A549 (cell line): ENCODE measurements around the gene SLC7A10. TPM values are rescaled to one million over a fixed set of nuclear protein-coding genes. Genes with fewer than 3 reads are reported as not detected.

ENCODE experiments used
- ATAC-seq, 2 experiments: fragments of 200-7000 bp in 1 of 2; fragments of >200 bp in 1 of 2; cut with Nextera tagmentation in 1 of 2; cut with Tn5 transposase in 1 of 2; 3 replicates each; pipeline versions ENCODE4 v1.8.0 to v1.9.1; 2018 to 2020; ENCODE audit warnings: mild to moderate bottlenecking in 1 of 2, moderate library complexity in 1 of 2
- CTCF ChIA-PET: fragments of 300-600 bp; sonication (Branson Sonifier 250); formaldehyde crosslinking; extraction: SDS; loops from one replicate; lab custom pipeline; 2021; ENCODE audit warnings: antibody characterized with exemption, inconsistent platforms; lab: Yijun Ruan, JAX
- POLR2A ChIA-PET: fragments of 350-600 bp; formaldehyde crosslinking; extraction: SDS; loops from one replicate; lab custom pipeline; 2021; ENCODE audit warnings: antibody characterized with exemption, inconsistent platforms; lab: Yijun Ruan, JAX
- DNase-seq, 2 experiments: peaks; one replicate each; pipeline versions ENCODE4 v3.0.0 to v3.0.0-alpha.2; 2011 to 2016; ENCODE audit warnings: low read depth in 1 of 2, low spot score in 1 of 2
- FAIRE-seq: peaks from 2 replicates; lab custom pipeline; 2011; peaks lifted over from hg19 to GRCh38; lab: Jason Lieb, UNC
- H3K27ac ChIP-seq, 2 experiments: fragments of >200 bp; sonication (Bioruptor Twin); formaldehyde crosslinking; 3 replicates each; pipeline ENCODE4 v1.5.1; 2016 to 2017
- H3K4me1 ChIP-seq: fragments of >200 bp; sonication (Bioruptor Twin); formaldehyde crosslinking; 3 replicates; pipeline ENCODE4 v1.6.1; 2016
- H3K4me2 ChIP-seq: fragments of >200 bp; sonication (Bioruptor Twin); formaldehyde crosslinking; 3 replicates; pipeline ENCODE4 v1.6.1; 2016
- H3K4me3 ChIP-seq: fragments of >200 bp; sonication (Bioruptor Twin); formaldehyde crosslinking; 3 replicates; pipeline ENCODE4 v1.5.1; 2016
- H3K9me3 ChIP-seq: fragments of >200 bp; sonication (Bioruptor Twin); formaldehyde crosslinking; 3 replicates; pipeline ENCODE4 v1.6.1; 2016
- CBX8 ChIP-seq: fragments of 200-600 bp; sonication (generic); IDR thresholded peaks from 2 replicates; pipeline ENCODE4 v1.6.1; 2016
- FOSL2 ChIP-seq, 2 experiments: fragments of 450-650 bp in 1 of 2; fragments of >200 bp in 1 of 2; sonication (Bioruptor Twin) in 1 of 2; formaldehyde crosslinking; IDR thresholded peaks; 2 replicates each; pipeline versions ENCODE4 v1.5.0 to v1.6.1; 2016 to 2020; ENCODE audit warnings: mild to moderate bottlenecking in 1 of 2, moderate library complexity in 1 of 2
- HDAC2 ChIP-seq: fragments of 200-600 bp; sonication (generic); IDR thresholded peaks from 2 replicates; pipeline ENCODE4 v1.6.1; 2016
- JUN ChIP-seq, 2 experiments: fragments of >200 bp; sonication (Bioruptor Twin); formaldehyde crosslinking; IDR thresholded peaks; 2 replicates in 1 of 2; 3 replicates in 1 of 2; pipeline ENCODE4 v1.6.1; 2016 to 2017
- KDM5A ChIP-seq: fragments of 200-600 bp; sonication (generic); IDR thresholded peaks from 2 replicates; pipeline ENCODE4 v1.6.1; 2016; ENCODE audit warnings: antibody characterized with exemption, mild to moderate bottlenecking
- MAFK ChIP-seq: fragments of 450-650 bp; IDR thresholded peaks from 2 replicates; pipeline ENCODE4 v1.6.1; 2014; ENCODE audit not compliant: partially characterized antibody
- MAX ChIP-seq: IDR thresholded peaks from 2 replicates; pipeline ENCODE4 v1.6.1; 2012
- MAZ ChIP-seq: fragments of 150-350 bp; IDR thresholded peaks from 2 replicates; pipeline ENCODE4 v1.6.1; 2014; ENCODE audit warnings: antibody characterized with exemption, low read depth, low read length, borderline replicate concordance
- NPAS2 ChIP-seq: fragments of 250-450 bp; sonication (Bioruptor Pico); IDR thresholded peaks from 2 replicates; pipeline ENCODE4 v1.8.0; 2022; ENCODE audit warnings: mild to moderate bottlenecking, moderate library complexity, borderline replicate concordance
- NR3C1 ChIP-seq: fragments of >200 bp; sonication (Bioruptor Twin); formaldehyde crosslinking; IDR thresholded peaks from 3 replicates; pipeline ENCODE4 v1.6.1; 2017
- RARB ChIP-seq: fragments of 250-450 bp; sonication (Bioruptor Pico); IDR thresholded peaks from 2 replicates; pipeline ENCODE4 v1.8.0; 2021; ENCODE audit warnings: mild to moderate bottlenecking, moderate library complexity
- RNF2 ChIP-seq: fragments of 200-600 bp; sonication (generic); IDR thresholded peaks from 2 replicates; pipeline ENCODE4 v1.6.1; 2016; ENCODE audit warnings: low read depth, mild to moderate bottlenecking, antibody characterized with exemption, moderate library complexity, borderline replicate concordance
- SMC3 ChIP-seq: fragments of >200 bp; sonication (Bioruptor Twin); formaldehyde crosslinking; IDR thresholded peaks from 3 replicates; pipeline ENCODE4 v1.6.1; 2018; ENCODE audit warnings: inconsistent platforms
- ZC3H11A ChIP-seq: fragments of 450-650 bp; IDR thresholded peaks from 2 replicates; pipeline ENCODE4 v1.6.1; 2014; ENCODE audit warnings: antibody characterized with exemption, mild to moderate bottlenecking
- ZFP36 ChIP-seq: fragments of 450-650 bp; IDR thresholded peaks from 2 replicates; pipeline ENCODE4 v1.6.1; 2014; ENCODE audit warnings: borderline replicate concordance; ENCODE audit not compliant: partially characterized antibody
- WGBS: methylation state at CpG from one replicate; pipeline ENCODE4 v1.1.6; 2017; ENCODE audit errors: missing lambda C conversion rate; 5-methylcytosine and 5-hydroxymethylcytosine counted together
- polyA plus RNA-seq, 4 experiments: library from polyadenylated mRNA; depleted of rRNA in 3 of 4; stranded (reverse); fragments of >200 nt; fragmentation: RNase III in 1 of 4; extraction: RNeasy Plus Mini Kit Qiagen cat#74134 plus additional on column Dnase treatment in 1 of 4; gene quantifications; 2 replicates in 3 of 4; 3 replicates in 1 of 4; pipeline ENCODE4 v1.2.3, GENCODE V29; 2011 to 2017
- TF ChIP-seq, protein P1 (sequence below): fragments of 200-600 bp; sonication (generic); IDR thresholded peaks from 2 replicates; pipeline ENCODE4 v1.6.1; 2016; ENCODE audit warnings: antibody characterized with exemption, mild to moderate bottlenecking, moderate library complexity
- TF ChIP-seq, protein P2 (sequence below): fragments of >200 bp; sonication (Bioruptor Twin); formaldehyde crosslinking; IDR thresholded peaks from 3 replicates; pipeline ENCODE4 v1.5.1; 2016

The SLC7A10 gene
- polyA plus RNA-seq, 2 of the 4 experiments (the other 2 are of a cell fraction), result 0.05 to 0.26 TPM

DNA sequence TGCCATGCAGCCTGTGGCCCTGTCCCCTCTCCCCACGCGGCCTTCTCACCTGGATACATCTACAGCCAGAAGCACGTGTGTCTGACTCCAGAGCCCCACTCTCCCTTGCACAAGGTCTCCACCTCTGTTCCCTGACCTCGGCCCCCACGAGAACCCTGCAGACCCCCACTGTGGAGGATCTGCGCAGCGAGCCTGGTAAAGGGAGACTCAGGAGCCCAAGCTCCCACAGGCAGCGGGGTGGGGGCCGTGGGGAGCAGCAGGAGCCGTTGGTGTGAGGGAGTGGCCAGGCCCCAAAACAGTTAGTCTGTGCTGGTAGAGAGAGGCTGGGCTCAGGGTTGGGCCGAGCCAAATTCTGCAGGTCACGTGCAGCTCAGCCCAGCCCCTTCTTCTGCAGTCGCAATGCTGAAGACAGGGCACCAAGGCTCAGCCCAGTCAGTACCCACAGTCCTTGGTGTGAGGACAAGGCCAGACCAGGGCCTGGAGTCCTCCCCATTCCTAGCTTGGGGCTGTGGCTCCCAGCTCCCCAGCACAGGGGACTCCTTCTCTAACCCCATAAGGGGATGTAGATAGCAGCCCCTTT is 28.7 kb upstream of the SLC7A10 start:
- POLR2A ChIA-PET, result no interaction called here
- no peak for TF ChIP-seq ZFP36
- TF ChIP-seq FOSL2 (IDR thresholded peaks at IDR 0.05), result no peak
- no peak for TF ChIP-seq FOSL2 (CRISPR knock-in tag; IDR thresholded peaks at IDR 0.05)
- TF ChIP-seq, protein P1, sequence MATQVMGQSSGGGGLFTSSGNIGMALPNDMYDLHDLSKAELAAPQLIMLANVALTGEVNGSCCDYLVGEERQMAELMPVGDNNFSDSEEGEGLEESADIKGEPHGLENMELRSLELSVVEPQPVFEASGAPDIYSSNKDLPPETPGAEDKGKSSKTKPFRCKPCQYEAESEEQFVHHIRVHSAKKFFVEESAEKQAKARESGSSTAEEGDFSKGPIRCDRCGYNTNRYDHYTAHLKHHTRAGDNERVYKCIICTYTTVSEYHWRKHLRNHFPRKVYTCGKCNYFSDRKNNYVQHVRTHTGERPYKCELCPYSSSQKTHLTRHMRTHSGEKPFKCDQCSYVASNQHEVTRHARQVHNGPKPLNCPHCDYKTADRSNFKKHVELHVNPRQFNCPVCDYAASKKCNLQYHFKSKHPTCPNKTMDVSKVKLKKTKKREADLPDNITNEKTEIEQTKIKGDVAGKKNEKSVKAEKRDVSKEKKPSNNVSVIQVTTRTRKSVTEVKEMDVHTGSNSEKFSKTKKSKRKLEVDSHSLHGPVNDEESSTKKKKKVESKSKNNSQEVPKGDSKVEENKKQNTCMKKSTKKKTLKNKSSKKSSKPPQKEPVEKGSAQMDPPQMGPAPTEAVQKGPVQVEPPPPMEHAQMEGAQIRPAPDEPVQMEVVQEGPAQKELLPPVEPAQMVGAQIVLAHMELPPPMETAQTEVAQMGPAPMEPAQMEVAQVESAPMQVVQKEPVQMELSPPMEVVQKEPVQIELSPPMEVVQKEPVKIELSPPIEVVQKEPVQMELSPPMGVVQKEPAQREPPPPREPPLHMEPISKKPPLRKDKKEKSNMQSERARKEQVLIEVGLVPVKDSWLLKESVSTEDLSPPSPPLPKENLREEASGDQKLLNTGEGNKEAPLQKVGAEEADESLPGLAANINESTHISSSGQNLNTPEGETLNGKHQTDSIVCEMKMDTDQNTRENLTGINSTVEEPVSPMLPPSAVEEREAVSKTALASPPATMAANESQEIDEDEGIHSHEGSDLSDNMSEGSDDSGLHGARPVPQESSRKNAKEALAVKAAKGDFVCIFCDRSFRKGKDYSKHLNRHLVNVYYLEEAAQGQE, result no peak
- TF ChIP-seq, all 56 proteins: peak for 0
- H3K4me1 ChIP-seq, result peaks cover 8% of the 10 kb centered on the region
- no peak for DNase-seq
- 56% methylated on average over 13 of the region's 13 CpGs for WGBS
- no peak overlapping the region for H3K27ac ChIP-seq
- peaks cover 12% of the 10 kb centered on the region; the same call in 2 of the 3 replicates for H3K9me3 ChIP-seq
- CTCF ChIA-PET, result interaction anchor here (0.6 to 11.5 kb wide), 16 partner anchors 8 to 523 kb away, joined by 3 to 105 read pairs (median 7); partner anchors contain the start of gene CEBPA
- no peak overlapping the region for H3K4me3 ChIP-seq
- peak; percentile 11 to 24; a peak in 3 of 6 replicates for ATAC-seq
- no peak for FAIRE-seq
- no peak overlapping the region for H3K4me2 ChIP-seq

- TF ChIP-seq JUN (IDR thresholded peaks at IDR 0.05), result no peak
- TF ChIP-seq CBX8, result no peak
- TF ChIP-seq NPAS2, result no peak
- TF ChIP-seq, protein P2, sequence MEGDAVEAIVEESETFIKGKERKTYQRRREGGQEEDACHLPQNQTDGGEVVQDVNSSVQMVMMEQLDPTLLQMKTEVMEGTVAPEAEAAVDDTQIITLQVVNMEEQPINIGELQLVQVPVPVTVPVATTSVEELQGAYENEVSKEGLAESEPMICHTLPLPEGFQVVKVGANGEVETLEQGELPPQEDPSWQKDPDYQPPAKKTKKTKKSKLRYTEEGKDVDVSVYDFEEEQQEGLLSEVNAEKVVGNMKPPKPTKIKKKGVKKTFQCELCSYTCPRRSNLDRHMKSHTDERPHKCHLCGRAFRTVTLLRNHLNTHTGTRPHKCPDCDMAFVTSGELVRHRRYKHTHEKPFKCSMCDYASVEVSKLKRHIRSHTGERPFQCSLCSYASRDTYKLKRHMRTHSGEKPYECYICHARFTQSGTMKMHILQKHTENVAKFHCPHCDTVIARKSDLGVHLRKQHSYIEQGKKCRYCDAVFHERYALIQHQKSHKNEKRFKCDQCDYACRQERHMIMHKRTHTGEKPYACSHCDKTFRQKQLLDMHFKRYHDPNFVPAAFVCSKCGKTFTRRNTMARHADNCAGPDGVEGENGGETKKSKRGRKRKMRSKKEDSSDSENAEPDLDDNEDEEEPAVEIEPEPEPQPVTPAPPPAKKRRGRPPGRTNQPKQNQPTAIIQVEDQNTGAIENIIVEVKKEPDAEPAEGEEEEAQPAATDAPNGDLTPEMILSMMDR, result no peak
- no peak for TF ChIP-seq NR3C1
- TF ChIP-seq MAZ, result no peak
- TF ChIP-seq HDAC2, result no peak
- no peak for DNase-seq
- Histone ChIP-seq H3K4me1 (peaks cover 13% of the 10 kb centered on the region), H3K9me3 (peaks cover 4% of the 10 kb centered on the region; the same call in 1 of the 3 replicates), H3K27ac (no peak overlapping the region), H3K4me3 (no peak overlapping the region), H3K4me2 (no peak overlapping the region)
- ChIA-PET CTCF (interaction anchor here (0.9 to 11.5 kb wide), 8 partner anchors 11 to 165 kb away, joined by 3 to 105 read pairs (median 8); partner anchors contain the start of gene CEBPA), POLR2A (interaction anchor here (1.1 kb wide), 1 partner anchor 49 kb away, joined by 4 read pairs; the partner anchor contains the start of gene CEBPA)
- ATAC-seq, result no peak
- no peak for FAIRE-seq
- 61% methylated on average over 6 of the region's 8 CpGs for WGBS
Measured at GRCh38 chr19:33252971-33253370, 27.3 kb upstream of the SLC7A10 start.

DNA sequence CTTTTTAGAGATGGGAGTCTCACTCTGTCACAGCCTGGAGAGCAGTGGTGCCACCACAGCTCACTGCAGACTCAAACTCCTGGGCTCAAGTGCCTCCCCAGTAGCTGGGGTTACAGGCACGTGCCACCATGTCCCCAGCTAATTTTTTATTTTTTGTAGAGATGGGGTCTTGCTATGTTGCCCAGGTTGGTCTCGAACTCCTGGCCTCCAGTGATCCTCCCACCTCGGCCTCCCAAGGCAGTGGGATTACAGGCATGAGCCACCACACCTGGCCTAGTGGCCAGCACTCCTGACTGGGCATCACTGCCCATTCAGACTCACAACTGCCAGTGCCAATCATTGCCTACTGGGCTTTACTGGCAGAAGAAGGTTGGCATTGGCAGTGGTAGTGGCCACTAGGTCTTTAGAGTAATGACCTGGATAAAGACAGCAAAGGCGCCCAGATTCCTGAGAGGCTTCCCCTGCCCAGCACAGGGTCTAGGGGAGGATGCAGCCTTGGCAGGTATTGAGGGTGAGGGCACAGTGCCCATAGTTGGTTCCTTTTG is 26.8 kb upstream of the SLC7A10 start:
- 53% methylated on average over 4 of the region's 4 CpGs for WGBS
- no peak for TF ChIP-seq MAX
- TF ChIP-seq MAZ, result no peak
- TF ChIP-seq SMC3, result no peak
- no peak for TF ChIP-seq MAFK
- TF ChIP-seq, protein P2, result no peak
- no peak for TF ChIP-seq ZC3H11A
- TF ChIP-seq KDM5A, result no peak
- TF ChIP-seq RNF2, result no peak
- TF ChIP-seq RARB, result no peak
- TF ChIP-seq, protein P1, result no peak

More for the DNA sequence above, 26.8 kb upstream of the SLC7A10 start:
- H3K4me2 ChIP-seq, result no peak overlapping the region
- no peaks in the 10 kb centered on the region for H3K9me3 ChIP-seq
- POLR2A ChIA-PET, result interaction anchor here (1.1 kb wide), 1 partner anchor 50 kb away, joined by 4 read pairs; the partner anchor contains the start of gene CEBPA
- no peak for FAIRE-seq
- no peak for ATAC-seq
- peaks cover 13% of the 10 kb centered on the region for H3K4me1 ChIP-seq
- no peak overlapping the region for H3K27ac ChIP-seq
- H3K4me3 ChIP-seq, result no peak overlapping the region
- no peak for DNase-seq
- CTCF ChIA-PET, result interaction anchor here (0.9 to 11.5 kb wide), 10 partner anchors 8 to 525 kb away, joined by 3 to 105 read pairs (median 8); partner anchors contain the start of gene CEBPA
